GM19240 (cell line): ENCODE data around the gene CREB3L1.

Experiments
- DNase-seq: peaks from one replicate; pipeline ENCODE4 v3.0.0; 2011; ENCODE audit warnings: low spot score; ENCODE audit not compliant: insufficient read length

Gene CREB3L1

GRCh38 chr11:46272816-46273427, 4.5 kb upstream of the CREB3L1 start:
- no peak for DNase-seq

- DNase-seq, result no peak
Observed at GRCh38 chr11:46273511-46274205, 3.8 kb upstream of the CREB3L1 start.

GRCh38 chr11:46275964-46276641, 1.4 kb upstream of the CREB3L1 start:
- DNase-seq, result no peak

DNA sequence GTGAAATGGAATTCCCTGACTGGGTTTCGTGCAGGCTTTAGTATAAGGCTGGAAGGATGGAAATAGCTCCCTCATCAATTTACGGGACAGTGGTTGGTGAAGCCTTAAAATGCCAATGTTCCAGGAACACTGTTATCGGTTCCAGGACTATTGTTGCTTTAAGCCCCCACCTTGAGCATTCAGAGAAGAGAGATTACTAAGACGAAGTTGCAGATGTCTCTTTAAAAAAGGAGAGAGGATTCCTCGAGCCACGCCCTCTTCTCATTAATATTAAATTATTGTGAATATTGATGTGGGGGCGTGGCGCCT, 195 bp upstream of the CREB3L1 start:
- DNase-seq, result no peak

DNA sequence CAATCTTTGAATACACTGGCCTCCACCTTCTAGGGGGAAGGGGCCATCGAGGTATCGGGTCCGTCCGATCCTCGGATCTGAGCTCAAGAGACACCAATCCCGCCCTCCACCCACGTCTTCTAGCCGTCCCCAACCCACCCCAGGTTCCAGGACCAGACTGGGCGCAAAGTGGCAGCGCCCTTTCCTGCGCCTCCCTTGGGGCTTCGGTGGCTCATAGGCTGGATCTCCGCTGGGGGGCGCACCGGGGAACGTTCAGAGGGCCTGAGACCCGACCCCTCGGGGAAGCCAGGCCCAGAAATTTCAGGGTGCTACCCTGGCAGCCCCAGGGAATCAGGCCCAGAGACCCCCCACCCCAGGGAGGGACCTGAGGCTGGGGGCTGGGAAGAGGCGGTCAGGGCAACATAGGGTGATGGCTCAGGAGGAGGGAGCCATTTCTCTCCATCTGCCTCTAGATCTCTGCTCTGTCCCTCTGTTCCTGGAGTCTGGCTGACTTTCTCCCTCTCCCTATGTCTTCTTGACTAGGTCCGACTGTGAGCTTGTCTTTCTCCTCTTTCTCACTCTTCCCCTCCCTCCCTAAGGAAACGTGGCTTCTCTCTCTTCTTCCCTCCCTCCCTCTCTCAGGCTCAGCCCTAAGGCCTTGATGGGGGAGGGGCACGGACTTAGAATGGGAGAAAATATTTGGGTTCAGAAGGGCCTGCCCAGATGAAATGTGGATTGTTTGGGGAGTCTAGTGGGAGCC, 1.1 kb downstream of the CREB3L1 start:
- DNase-seq, result no peak

- no peak for DNase-seq
Observed at GRCh38 chr11:46279126-46280099, 2.0 kb downstream of the CREB3L1 start.

DNA sequence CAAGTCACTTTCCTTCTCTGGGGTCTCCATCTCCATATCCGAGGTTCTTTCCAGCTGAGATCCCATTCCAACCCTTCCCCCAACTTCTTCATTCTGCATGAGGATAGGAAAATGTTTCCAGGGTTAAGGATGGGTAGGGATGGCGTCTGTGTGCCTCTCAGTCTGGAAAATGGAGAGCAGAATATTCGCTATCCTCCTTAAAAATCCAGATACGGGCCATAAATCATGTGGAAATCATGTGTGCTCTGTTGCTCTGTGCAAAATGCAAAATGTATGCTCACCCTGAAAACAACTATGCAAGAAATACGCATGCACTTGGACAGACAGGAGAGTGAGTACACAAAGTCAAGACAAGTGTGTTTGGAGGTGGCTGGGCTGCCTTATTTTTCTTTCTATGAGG, 3.2 kb downstream of the CREB3L1 start:
- DNase-seq, result no peak

- no peak for DNase-seq
Observed at GRCh38 chr11:46281371-46281831, 3.9 kb downstream of the CREB3L1 start.

DNA sequence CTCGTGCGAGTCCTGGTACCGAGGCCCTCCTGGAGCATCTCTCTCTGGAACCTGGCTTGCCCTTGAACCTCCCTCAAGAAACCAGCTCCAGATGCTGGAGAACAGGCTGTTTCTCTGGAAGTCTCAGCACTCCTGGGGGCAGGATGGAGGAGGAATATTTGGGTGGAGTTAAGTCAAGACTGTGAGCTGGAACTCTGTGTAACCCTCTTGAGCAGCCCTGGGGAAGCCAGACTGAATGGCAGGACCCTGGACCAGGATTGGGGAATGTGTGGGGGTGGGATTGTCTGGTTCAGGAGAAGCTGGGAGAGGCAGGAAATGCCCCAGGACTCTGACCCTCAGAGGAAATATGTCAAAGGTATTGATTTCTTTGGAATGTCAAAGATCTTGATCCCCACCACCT, 7.7 kb downstream of the CREB3L1 start:
- DNase-seq, result no peak

- DNase-seq, result no peak
Observed at GRCh38 chr11:46285594-46286033, 8.2 kb downstream of the CREB3L1 start.

GRCh38 chr11:46286789-46287188, 9.3 kb downstream of the CREB3L1 start:
- no peak for DNase-seq

DNA sequence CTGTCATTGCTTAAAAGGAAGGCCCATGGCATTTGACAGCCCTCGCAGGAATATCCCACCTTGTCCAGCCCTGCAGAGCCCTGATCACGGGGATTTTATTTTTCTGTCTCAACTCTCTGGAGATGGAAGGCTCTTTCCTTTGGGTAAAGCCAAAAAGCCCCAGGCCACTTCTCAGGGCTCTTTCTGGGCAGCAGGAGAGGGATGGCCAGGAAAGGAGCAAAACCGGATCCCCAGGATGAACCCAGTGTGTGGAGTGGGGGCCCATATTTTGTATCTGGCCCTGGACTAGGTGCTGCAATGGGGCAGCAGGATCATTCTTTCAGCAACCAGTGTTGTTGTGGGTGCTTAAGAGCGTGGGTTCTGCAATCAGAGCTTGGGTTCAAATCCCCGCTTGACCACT, 11.0 kb downstream of the CREB3L1 start:
- no peak for DNase-seq

DNA sequence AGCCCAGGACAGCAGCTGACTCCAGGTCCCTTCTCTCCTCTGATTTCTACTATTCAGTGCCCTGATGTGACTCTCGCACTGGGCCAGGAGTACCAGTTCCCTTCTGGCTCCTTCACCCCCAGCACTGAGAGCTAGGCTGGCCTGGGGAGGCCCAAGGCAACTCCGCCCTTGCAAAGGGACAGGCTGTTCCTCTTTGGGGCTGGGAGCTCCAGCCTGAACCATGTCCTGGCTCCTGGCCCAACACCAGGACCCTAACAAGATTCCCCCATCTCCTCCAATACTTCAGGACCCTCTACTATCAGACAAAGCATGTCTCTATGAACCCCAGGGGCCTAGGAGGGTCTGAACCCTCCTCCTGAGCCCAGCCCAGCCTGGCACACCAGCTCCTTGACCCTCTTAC, 12.5 kb downstream of the CREB3L1 start:
- DNase-seq, result no peak

GRCh38 chr11:46290598-46291309, 13.3 kb downstream of the CREB3L1 start:
- no peak for DNase-seq

DNA sequence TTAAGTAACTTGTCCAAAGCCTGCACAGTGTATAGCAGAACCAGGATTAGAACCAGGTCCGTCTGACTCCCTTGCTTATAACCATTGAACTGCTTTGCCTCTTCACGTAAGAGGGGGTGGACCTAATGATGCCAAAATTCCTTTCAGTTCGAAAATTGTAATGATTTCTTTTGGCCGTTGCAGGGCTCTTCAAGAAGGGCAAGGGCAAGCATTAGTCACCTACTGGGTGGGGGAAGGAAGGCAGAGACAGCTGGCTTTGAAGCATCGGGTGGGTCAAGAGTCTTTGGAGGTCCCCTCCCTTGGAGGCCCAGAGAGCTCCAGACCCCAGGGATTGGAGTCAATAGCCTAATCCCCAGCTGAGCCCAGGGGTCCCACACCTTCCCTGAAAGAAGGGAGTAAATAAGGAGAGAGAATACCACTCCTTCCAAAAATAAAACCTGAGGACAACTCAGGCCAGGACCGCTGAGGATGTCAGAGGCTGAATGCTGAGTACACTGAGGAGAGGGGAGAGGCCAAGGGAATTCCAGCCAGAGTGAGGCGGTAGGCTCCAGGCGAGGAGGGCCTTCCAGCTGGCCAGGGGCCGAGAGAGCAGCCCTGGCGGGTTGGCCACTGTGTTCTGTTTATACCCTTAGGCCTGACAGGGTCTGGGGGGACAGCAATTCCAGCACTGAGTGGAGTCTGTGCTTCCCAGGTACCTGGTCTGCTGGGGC, 14.1 kb downstream of the CREB3L1 start:
- DNase-seq, result no peak

DNA sequence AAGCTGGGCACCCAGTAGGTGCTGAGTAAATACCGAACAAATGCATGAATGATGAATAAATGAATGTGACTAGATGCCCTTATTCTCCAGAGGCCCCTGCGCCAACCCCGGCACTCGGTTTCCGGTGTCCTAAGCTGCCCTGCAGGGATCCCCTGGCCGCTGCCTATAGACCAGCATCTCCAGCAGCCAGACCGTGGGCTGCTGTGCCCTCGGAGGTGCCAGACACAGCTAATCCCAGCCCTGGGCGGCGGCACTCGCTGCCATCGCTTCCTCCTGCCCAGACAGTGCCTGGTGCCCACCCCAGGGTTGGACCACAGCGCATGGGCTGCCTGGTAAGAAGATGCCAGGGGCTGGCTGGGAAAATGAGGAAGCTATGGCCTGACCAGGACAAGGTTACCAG, 15.6 kb downstream of the CREB3L1 start:
- no peak for DNase-seq

DNA sequence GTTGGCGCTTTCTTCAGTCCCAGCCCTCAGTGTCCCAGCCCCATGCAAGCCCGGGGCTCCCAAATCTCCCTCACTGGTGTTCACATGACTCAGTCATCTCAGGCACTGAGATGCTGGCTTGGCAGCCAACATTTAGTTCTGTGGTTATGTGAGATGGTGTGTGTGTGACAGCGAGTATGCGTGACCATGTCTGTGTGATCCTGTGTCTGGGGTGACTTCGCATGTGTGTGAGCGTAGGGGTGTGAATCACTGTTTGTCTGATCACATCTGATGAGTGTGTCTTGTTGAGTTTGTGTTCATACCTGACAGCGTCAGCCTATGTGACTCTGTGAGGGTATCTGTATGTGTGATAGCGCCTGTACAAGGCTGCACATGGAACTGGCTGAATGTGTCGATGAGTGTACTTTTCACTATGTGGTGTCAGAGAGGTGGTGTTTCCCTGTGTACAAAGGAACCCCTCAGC, 16.2 kb downstream of the CREB3L1 start:
- DNase-seq, result no peak

- DNase-seq, result no peak
Observed at GRCh38 chr11:46294365-46295309, 17.2 kb downstream of the CREB3L1 start.
